Activated naive CD4-positive, alpha-beta T cell treated with anti-CD3 and anti-CD28 coated beads, Interleukin-2, amount 10 ng/mL, durations not matched to agents 7 days and 5 days (primary cell): ENCODE data around the gene GRB7.

Source experiments
- CTCF ChIA-PET: fragments of 350-600 bp; sonication (Branson Sonifier 250); formaldehyde crosslinking; loops from one replicate; lab custom pipeline; 2021; ENCODE audit warnings: antibody characterized with exemption; lab: Charles Lee
- DNase-seq: peaks from one replicate; pipeline ENCODE4 v3.0.0-alpha.2; 2020
- H3K27ac Mint-ChIP-seq: one replicate; pipeline ENCODE4 v1.8.0; 2021; ENCODE audit warnings: mild to moderate bottlenecking, moderate library complexity, mixed read lengths
- H3K27me3 Mint-ChIP-seq: one replicate; pipeline ENCODE4 v1.8.0; 2021; ENCODE audit warnings: mild to moderate bottlenecking, mixed read lengths
- H3K36me3 Mint-ChIP-seq: one replicate; pipeline ENCODE4 v1.8.0; 2021; ENCODE audit warnings: mixed read lengths
- H3K4me1 Mint-ChIP-seq: one replicate; pipeline ENCODE4 v1.8.0; 2021; ENCODE audit warnings: mixed read lengths
- H3K4me3 Mint-ChIP-seq: one replicate; pipeline ENCODE4 v1.8.0; 2021; ENCODE audit warnings: mild to moderate bottlenecking, moderate library complexity, mixed read lengths
- H3K9me3 Mint-ChIP-seq: one replicate; pipeline ENCODE4 v1.8.0; 2021; ENCODE audit warnings: mixed read lengths

Gene GRB7

DNA sequence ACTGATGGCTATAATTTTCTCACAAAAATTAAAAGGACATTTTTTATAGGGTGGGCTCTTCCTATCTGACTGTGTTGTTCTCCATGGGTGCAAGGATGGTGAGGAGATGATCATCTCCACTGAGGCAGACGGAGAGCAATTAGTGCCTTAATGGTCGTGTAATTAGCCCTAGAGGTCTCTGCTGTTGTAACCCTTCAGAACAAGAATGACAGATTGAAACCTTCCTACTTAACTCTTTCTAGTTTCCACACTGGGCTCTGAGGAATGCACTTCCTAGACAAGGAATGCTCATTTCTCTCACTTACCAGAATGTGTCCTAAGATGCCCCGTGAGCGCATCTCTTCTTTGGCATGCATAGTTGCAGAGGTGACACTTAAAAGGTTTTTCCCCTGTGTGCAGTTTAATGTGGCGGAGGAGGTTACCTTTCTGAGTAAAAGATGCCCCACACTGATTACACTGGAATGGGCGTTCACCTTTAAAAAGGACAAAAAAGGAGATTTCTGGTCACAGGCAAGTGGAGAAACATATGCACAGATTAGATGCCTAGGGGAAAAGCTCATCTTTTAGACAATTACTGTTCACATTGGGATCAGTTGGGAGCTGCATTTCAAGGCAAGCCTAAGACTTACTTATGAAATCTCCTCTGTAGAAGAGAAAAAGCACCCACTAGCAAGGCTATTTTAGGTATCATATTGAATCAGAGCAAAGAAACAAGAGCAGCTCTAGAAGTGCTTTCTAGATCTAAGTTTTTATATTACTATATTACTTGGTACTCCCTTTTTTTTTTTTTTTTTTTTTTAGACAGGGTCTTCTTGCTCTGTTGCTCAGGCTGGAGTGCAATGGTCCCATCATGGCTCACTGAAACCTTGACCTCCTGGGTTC lies 53.6 kb downstream of the GRB7 start:
- H3K27ac Mint-ChIP-seq, result peak overlapping the region; percentile 90
- peaks cover 67% of the 10 kb centered on the region for H3K4me1 Mint-ChIP-seq
- peak; percentile 60 for DNase-seq
- peaks cover 2% of the 10 kb centered on the region for H3K9me3 Mint-ChIP-seq
- H3K4me3 Mint-ChIP-seq, result peak overlapping the region; percentile 2
- no peaks in the 10 kb centered on the region for H3K27me3 Mint-ChIP-seq
- H3K36me3 Mint-ChIP-seq, result peaks cover 34% of the 10 kb centered on the region
- CTCF ChIA-PET, result interaction anchor here (0.6 to 1.9 kb wide), 5 partner anchors 12 to 73 kb away, joined by 3 to 7 read pairs (median 4); partner anchors contain the start of gene IKZF3

DNA sequence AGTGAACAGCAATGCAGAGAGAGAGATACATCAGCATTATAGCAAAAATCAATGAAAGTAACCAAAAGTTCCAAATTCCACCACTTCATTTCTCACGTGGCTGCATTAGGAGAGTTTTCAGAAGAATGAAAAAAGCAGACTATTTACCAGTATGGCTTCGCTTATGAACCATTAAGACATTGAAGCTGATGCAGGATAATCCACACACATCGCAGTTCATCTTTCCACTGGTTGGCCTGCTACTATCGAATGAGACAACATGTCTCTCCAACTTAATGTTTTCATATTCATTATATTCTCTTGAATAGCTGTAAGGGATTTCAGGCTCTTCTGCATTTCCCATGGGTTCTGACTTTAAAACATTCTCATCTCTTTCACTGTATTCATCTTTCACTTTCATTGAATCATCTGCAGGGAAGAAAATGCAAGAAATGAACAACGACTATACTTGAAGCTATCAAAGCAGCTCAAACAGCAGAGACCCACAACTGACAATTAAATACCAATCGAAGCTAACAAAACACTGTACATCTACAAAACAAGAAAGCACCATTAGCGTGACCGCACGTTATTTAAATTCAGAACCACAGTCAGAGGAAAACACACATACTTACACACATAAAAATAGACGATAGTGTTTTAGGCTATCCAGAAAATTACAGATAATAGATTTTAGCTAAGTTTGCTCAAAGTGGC lies 54.9 kb downstream of the GRB7 start:
- CTCF ChIA-PET, result interaction anchor here (0.7 to 1.9 kb wide), 8 partner anchors 11 to 68 kb away, joined by 3 to 7 read pairs (median 4); no protein-coding TSS in a partner anchor
- peaks cover 2% of the 10 kb centered on the region for H3K9me3 Mint-ChIP-seq
- peaks cover 29% of the 10 kb centered on the region for H3K36me3 Mint-ChIP-seq
- peak overlapping the region; percentile 86 for H3K27ac Mint-ChIP-seq
- H3K4me1 Mint-ChIP-seq, result peaks cover 64% of the 10 kb centered on the region
- DNase-seq, result no peak
- peak overlapping the region; percentile 50 for H3K4me3 Mint-ChIP-seq
- no peaks in the 10 kb centered on the region for H3K27me3 Mint-ChIP-seq

DNA sequence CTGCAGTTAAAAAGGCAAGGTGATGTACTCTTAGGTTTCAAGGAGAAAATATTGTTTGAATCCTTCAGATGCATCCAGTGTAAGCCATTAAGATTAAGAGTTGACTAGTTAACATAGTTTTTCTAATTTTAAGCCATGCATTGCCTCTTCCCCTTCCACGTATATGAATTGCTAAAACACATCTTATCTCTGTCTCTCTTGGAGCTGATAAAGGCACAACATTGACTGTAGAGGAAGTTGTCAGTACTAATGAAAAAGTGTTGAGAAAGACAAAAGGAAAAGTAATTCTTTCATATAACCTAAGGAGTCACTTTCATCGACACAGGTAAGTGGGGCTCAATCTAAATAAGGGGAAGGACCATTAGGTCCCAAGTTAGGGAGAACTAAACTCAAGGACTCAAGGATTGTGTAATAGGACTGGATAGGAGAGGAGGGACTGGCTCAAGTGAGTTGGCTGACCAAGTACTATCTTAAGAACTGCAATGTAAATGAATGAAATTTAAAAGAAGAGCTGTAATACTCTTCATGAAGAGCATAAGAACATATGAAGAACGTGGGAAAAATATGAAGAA lies 55.6 kb downstream of the GRB7 start:
- CTCF ChIA-PET, result interaction anchor here (0.7 to 2.9 kb wide), 8 partner anchors 12 to 67 kb away, joined by 3 to 9 read pairs (median 4); no protein-coding TSS in a partner anchor
- H3K9me3 Mint-ChIP-seq, result peaks cover 2% of the 10 kb centered on the region
- H3K4me3 Mint-ChIP-seq, result peak overlapping the region; percentile 33
- no peaks in the 10 kb centered on the region for H3K27me3 Mint-ChIP-seq
- H3K36me3 Mint-ChIP-seq, result peaks cover 29% of the 10 kb centered on the region
- H3K27ac Mint-ChIP-seq, result peak overlapping the region; percentile 86
- H3K4me1 Mint-ChIP-seq, result peaks cover 71% of the 10 kb centered on the region
- no peak for DNase-seq

DNA sequence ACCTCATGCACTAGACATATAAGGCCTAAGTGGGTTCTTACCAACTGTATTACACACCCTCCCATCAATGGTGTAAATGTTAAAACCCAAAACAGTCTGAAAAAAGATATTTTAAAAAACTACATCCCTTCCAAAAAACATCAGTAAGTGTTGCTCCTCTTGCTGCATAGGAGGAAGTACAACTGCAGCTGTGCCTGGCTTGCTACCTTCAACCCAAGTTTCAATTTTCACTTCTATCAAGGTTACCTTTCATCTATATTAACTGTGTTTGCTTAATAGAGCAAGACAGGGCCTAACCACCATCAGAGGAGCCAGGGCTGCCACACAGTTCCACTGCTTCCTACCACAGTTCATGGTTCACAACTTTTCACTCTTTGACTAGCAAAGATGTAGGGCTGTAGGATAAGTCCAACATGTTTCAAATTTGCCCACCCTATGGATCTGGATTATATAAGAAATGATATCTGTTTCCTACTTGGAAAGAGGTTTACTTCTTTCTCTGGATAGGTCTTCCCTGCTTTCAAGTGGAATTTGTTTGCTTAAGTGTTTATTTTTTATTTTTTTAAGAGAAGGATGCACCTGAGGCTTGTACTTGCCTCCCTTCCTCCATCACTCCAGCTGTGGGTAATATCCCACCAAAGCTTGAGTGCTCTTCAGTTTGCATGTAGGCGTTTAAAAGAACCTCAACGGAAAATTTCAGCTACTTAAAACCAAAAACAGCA lies 56.7 kb downstream of the GRB7 start:
- CTCF ChIA-PET, result interaction anchor here (1.0 to 2.9 kb wide), 2 partner anchors 14 to 17 kb away, joined by 3 to 9 read pairs; no protein-coding TSS in a partner anchor
- peaks cover 2% of the 10 kb centered on the region for H3K9me3 Mint-ChIP-seq
- peaks cover 80% of the 10 kb centered on the region for H3K4me1 Mint-ChIP-seq
- peak overlapping the region; percentile 86 for H3K27ac Mint-ChIP-seq
- H3K27me3 Mint-ChIP-seq, result no peaks in the 10 kb centered on the region
- peak; percentile 69 for DNase-seq
- H3K4me3 Mint-ChIP-seq, result peak overlapping the region; percentile 34
- H3K36me3 Mint-ChIP-seq, result peaks cover 30% of the 10 kb centered on the region
